PC-9 (cell line): ENCODE data around the gene PHACTR1. TPM values are rescaled to one million over a fixed set of nuclear protein-coding genes. Genes with fewer than 3 reads are reported as not detected.

Source experiments
- BruUV-seq: library from RNA; stranded (reverse); fragments of 400-500 nt; replicated peaks from 2 replicates; lab custom pipeline; 2021; lab: Mats Ljungman, UMichigan
- CTCF ChIA-PET: fragments of 300-600 bp; sonication (Branson Sonifier 250); formaldehyde crosslinking; loops from one replicate; lab custom pipeline; 2022; ENCODE audit warnings: antibody characterized with exemption; lab: Charles Lee
- POLR2A ChIA-PET: fragments of 300-600 bp; sonication (Branson Sonifier 250); formaldehyde crosslinking; loops from one replicate; lab custom pipeline; 2022; ENCODE audit warnings: antibody characterized with exemption; ENCODE audit not compliant: unreplicated experiment; lab: Charles Lee
- DNase-seq, 2 experiments: peaks; one replicate each; pipeline versions ENCODE4 v3.0.0 to v3.0.0-alpha.2; 2015 to 2022; ENCODE audit warnings: mixed read lengths in 1 of 2
- H2AFZ ChIP-seq: fragments of 200-600 bp; sonication (generic); 2 replicates; pipeline ENCODE4 v1.8.1; 2017; ENCODE audit warnings: antibody characterized with exemption
- H3F3A ChIP-seq: fragments of 200-600 bp; sonication (generic); 2 replicates; pipeline ENCODE4 v1.8.1; 2017; ENCODE audit warnings: antibody characterized with exemption, mild to moderate bottlenecking, low read depth; ENCODE audit not compliant: insufficient read depth
- H3K27ac ChIP-seq: fragments of 200-600 bp; sonication (generic); 2 replicates; pipeline ENCODE4 v1.6.1; 2016; ENCODE audit warnings: mixed run types
- H3K27me3 ChIP-seq: fragments of 200-600 bp; sonication (generic); 2 replicates; pipeline ENCODE4 v1.6.1; 2016; ENCODE audit warnings: low read depth, mixed run types; ENCODE audit not compliant: insufficient read depth
- H3K36me3 ChIP-seq: fragments of 200-600 bp; sonication (generic); 2 replicates; pipeline ENCODE4 v1.6.1; 2016; ENCODE audit warnings: low read depth, mixed run types
- H3K4me1 ChIP-seq: fragments of 200-600 bp; sonication (generic); replicated peaks from 2 replicates; pipeline ENCODE4 v1.6.1; 2016; ENCODE audit warnings: mixed run types; ENCODE audit not compliant: insufficient read depth
- H3K4me2 ChIP-seq: fragments of 200-600 bp; sonication (generic); 2 replicates; pipeline ENCODE4 v1.6.1; 2017; ENCODE audit warnings: mixed run types
- H3K4me3 ChIP-seq: fragments of 200-600 bp; sonication (generic); 2 replicates; pipeline ENCODE4 v1.6.1; 2016; ENCODE audit warnings: mixed run types
- H3K79me2 ChIP-seq: fragments of 200-600 bp; sonication (generic); 2 replicates; pipeline ENCODE4 v1.6.1; 2017; ENCODE audit warnings: low read depth, mixed run types
- H3K9me2 ChIP-seq: fragments of 200-600 bp; sonication (generic); 2 replicates; pipeline ENCODE4 v1.8.1; 2017; ENCODE audit warnings: mild to moderate bottlenecking; ENCODE audit not compliant: insufficient read depth
- H3K9me3 ChIP-seq: fragments of 200-600 bp; sonication (generic); 2 replicates; pipeline ENCODE4 v1.8.1; 2016; ENCODE audit warnings: low read depth; ENCODE audit not compliant: insufficient read depth
- H4K20me1 ChIP-seq: fragments of 200-600 bp; sonication (generic); 2 replicates; pipeline ENCODE4 v1.8.1; 2017; ENCODE audit not compliant: insufficient read depth
- EZH2 ChIP-seq: fragments of 200-600 bp; sonication (generic); IDR thresholded peaks from 2 replicates; pipeline ENCODE4 v1.8.0; 2017; ENCODE audit warnings: antibody characterized with exemption, low read depth
- intact Hi-C: fragments of 100-400 bp; cut with micrococcal nuclease; formaldehyde crosslinking; loops from one replicate; pipeline ENCODE4 v1.10.0; 2022; ENCODE audit not compliant: unreplicated experiment
- total RNA-seq: library from RNA; stranded (reverse); gene quantifications from 2 replicates; pipeline ENCODE4 v1.2.3, GENCODE V29; 2021
- TF ChIP-seq, protein P1 (sequence below): fragments of 200-600 bp; sonication (generic); conservative IDR thresholded peaks from 2 replicates; pipeline ENCODE4 v1.6.1; 2017; ENCODE audit warnings: mixed run types, antibody characterized with exemption, mild to moderate bottlenecking, moderate library complexity

The PHACTR1 gene
- total RNA-seq, 1 experiment from 2014 or later, result not detected

DNA sequence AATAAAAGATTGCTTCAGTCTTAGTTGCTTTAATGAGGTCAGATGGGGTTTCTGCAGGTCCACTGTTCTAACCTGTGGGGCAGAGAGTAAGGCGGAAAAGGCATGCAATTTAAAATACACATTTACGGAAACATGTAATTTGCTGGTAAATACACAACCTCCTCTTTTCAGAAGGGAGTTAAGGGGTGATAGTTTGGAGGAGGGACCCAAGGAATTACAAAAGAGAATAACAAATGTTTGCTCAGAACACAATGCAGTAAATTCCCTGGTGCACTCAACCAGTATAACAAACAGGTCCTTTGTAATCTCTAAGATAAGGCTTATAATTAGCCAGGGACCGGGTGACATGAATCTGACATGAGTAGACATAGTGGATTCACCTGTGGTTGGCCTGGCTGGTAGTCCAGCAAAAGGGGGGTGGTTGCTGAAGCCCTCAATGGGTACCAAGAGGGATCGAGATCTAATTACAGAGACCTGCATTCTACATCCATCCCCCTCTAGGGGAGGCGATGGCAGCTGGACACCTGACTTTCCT is 295.1 kb downstream of the PHACTR1 start:
- ChIA-PET POLR2A (no interaction called here), CTCF (no interaction called here)
- DNase-seq, result peak in 1 of 2 experiments; percentile 49
- BruUV-seq, result no TSS peak
- 0 out of 2 replicates have a peak, but pooled peaks cover 4% of the 10 kb centered on the region for H3F3A ChIP-seq
- no peaks in the 10 kb centered on the region for H4K20me1 ChIP-seq
- no peaks in the 10 kb centered on the region for H3K79me2 ChIP-seq
- no peak overlapping the region for H2AFZ ChIP-seq
- H3K4me3 ChIP-seq, result no peak overlapping the region
- H3K27ac ChIP-seq, result no peak overlapping the region
- H3K4me1 ChIP-seq, result peaks cover 7% of the 10 kb centered on the region; the same call in 1 of the 2 replicates
- H3K9me3 ChIP-seq, result no peaks in the 10 kb centered on the region
- intact Hi-C loops, result no loop called here
- no peak for TF ChIP-seq EZH2
- TF ChIP-seq, protein P1, sequence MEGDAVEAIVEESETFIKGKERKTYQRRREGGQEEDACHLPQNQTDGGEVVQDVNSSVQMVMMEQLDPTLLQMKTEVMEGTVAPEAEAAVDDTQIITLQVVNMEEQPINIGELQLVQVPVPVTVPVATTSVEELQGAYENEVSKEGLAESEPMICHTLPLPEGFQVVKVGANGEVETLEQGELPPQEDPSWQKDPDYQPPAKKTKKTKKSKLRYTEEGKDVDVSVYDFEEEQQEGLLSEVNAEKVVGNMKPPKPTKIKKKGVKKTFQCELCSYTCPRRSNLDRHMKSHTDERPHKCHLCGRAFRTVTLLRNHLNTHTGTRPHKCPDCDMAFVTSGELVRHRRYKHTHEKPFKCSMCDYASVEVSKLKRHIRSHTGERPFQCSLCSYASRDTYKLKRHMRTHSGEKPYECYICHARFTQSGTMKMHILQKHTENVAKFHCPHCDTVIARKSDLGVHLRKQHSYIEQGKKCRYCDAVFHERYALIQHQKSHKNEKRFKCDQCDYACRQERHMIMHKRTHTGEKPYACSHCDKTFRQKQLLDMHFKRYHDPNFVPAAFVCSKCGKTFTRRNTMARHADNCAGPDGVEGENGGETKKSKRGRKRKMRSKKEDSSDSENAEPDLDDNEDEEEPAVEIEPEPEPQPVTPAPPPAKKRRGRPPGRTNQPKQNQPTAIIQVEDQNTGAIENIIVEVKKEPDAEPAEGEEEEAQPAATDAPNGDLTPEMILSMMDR, result no peak
- peaks cover 44% of the 10 kb centered on the region for H3K27me3 ChIP-seq
- H3K4me2 ChIP-seq, result no peak overlapping the region
- H3K36me3 ChIP-seq, result no peaks in the 10 kb centered on the region
- H3K9me2 ChIP-seq, result no peaks in the 10 kb centered on the region

DNA sequence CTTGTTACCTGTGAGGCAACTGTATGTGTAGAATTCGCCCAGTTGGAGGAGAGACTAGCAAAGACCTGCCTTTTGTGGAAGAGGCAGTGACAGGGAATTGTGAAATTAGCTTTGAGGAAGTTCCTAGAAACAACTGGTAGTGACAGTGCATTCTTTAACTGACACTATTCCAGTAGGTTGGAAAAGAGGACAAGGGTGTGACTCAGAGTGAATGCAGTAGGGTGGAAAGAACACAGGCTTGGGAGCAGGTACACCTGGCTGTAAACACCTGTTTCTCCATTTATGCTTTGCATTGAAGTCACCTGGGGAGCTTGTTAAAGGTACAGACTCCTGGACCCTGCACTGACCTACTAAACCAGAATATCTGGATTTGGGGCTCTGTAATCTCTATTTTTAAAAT is 295.7 kb downstream of the PHACTR1 start:
- Histone ChIP-seq H3K4me1 (peaks cover 7% of the 10 kb centered on the region; the same call in 1 of the 2 replicates), H3K36me3 (no peaks in the 10 kb centered on the region), H4K20me1 (no peaks in the 10 kb centered on the region), H3K27ac (no peak overlapping the region), H3K9me2 (no peaks in the 10 kb centered on the region), H2AFZ (no peak overlapping the region), H3K4me2 (no peak overlapping the region), H3K9me3 (no peaks in the 10 kb centered on the region), H3K4me3 (no peak overlapping the region), H3K27me3 (peaks cover 44% of the 10 kb centered on the region), H3F3A (0 out of 2 replicates have a peak, but pooled peaks cover 4% of the 10 kb centered on the region), H3K79me2 (no peaks in the 10 kb centered on the region)
- DNase-seq, result peak in 1 of 2 experiments; percentile 86
- no peak for TF ChIP-seq EZH2
- TF ChIP-seq, protein P1, result no peak
- no TSS peak for BruUV-seq
- intact Hi-C loops, result no loop called here
- ChIA-PET CTCF (no interaction called here), POLR2A (no interaction called here)

DNA sequence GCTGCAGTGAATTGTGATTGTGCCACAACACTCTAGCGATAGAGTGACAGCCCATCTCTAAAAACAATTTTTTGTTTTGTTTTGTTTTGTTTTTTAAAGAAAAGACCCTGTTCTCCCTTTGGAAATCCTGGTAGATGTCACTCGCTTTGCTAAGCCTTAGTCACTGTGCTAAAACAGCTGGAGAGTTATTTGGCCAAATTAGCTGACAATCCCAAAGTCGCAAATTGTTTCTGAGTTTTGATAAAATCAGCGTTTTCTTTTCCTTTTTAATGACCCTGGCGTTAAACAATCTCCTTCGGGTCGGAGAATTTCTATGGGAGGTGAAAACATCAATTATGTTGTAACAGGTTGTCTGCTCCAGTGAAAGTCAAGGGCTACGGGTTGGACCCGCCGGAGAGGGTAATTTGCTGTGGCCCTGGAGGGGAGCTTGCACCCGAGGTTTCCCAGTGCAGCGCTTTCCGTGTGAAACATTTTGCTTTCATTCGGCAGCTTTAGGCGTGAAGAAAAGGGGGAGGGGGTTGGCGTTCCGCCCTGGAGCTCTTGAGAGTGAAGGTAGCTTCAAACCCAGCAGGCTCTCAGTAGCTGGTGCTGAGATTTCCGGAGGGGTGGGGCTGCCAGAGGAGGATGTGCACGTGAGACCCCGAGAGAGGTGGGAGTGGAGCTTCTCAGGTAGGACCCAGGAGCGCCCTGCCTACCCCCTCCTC is 296.6 kb downstream of the PHACTR1 start:
- no peak overlapping the region for H3K4me2 ChIP-seq
- H3K79me2 ChIP-seq, result no peaks in the 10 kb centered on the region
- H4K20me1 ChIP-seq, result no peaks in the 10 kb centered on the region
- 0 out of 2 replicates have a peak, but pooled peaks cover 4% of the 10 kb centered on the region for H3F3A ChIP-seq
- CTCF ChIA-PET, result no interaction called here
- H3K36me3 ChIP-seq, result no peaks in the 10 kb centered on the region
- peaks cover 44% of the 10 kb centered on the region for H3K27me3 ChIP-seq
- intact Hi-C loops, result no loop called here
- H3K27ac ChIP-seq, result no peak overlapping the region
- H3K9me3 ChIP-seq, result no peaks in the 10 kb centered on the region
- no peak overlapping the region for H2AFZ ChIP-seq
- H3K9me2 ChIP-seq, result no peaks in the 10 kb centered on the region
- H3K4me1 ChIP-seq, result peaks cover 7% of the 10 kb centered on the region; the same call in 1 of the 2 replicates
- BruUV-seq, result no TSS peak
- no peak for TF ChIP-seq EZH2
- DNase-seq, result no peak
- POLR2A ChIA-PET, result no interaction called here
- H3K4me3 ChIP-seq, result no peak overlapping the region
